B cell (primary cell): Measurements from ENCODE around the gene PIP5KL1. TPM values are rescaled to one million over a fixed set of nuclear protein-coding genes. Genes with fewer than 3 reads are reported as not detected.

Experiments
- ATAC-seq: fragments of 200-7000 bp; cut with Tn5 transposase; one replicate; pipeline ENCODE4 v1.10.0; 2021; ENCODE audit warnings: low read depth, mild to moderate bottlenecking, moderate number of reproducible peaks, moderate library complexity
- CTCF ChIA-PET: fragments of 350-600 bp; sonication (Branson Sonifier 250); formaldehyde crosslinking; loops from one replicate; lab custom pipeline; 2021; ENCODE audit warnings: antibody characterized with exemption, inconsistent platforms; lab: Charles Lee
- POLR2A ChIA-PET: fragments of 350-600 bp; sonication (Branson Sonifier 250); formaldehyde crosslinking; loops from one replicate; lab custom pipeline; 2021; ENCODE audit warnings: antibody characterized with exemption; lab: Charles Lee
- DNase-seq: peaks from one replicate; pipeline ENCODE4 v3.0.0; 2013
- H2AFZ ChIP-seq: 2 replicates; pipeline ENCODE4 v1.6.1; 2012; ENCODE audit warnings: mild to moderate bottlenecking, low read depth, low read length; ENCODE audit not compliant: insufficient read depth, poor library complexity, severe bottlenecking
- H3K27ac ChIP-seq, 2 donors: 1 replicate in 1 of 2; 2 replicates in 1 of 2; pipeline ENCODE4 v1.5.1; 2012 to 2013; ENCODE audit warnings: low read length in 2 of 2, mild to moderate bottlenecking in 2 of 2, moderate library complexity in 1 of 2
- H3K27me3 ChIP-seq, 4 experiments: fragments of 200-600 bp in 1 of 4; sonication (generic) in 1 of 4; replicated peaks in 1 of 4; 1 replicate in 2 of 4; 2 replicates in 2 of 4; pipeline versions ENCODE4 v1.6.1 to v1.7.0; 2013 to 2016; ENCODE audit warnings: low read length in 3 of 4, mild to moderate bottlenecking in 2 of 4, mixed read lengths in 1 of 4, moderate library complexity in 1 of 4; ENCODE audit not compliant: insufficient read depth in 4 of 4, control insufficient read depth in 3 of 4; ENCODE audit errors: control extremely low read depth in 1 of 4
- H3K36me3 ChIP-seq, 2 experiments: replicated peaks in 1 of 2; 1 replicate in 1 of 2; 2 replicates in 1 of 2; pipeline versions ENCODE4 v1.6.1 to v1.7.1; 2013; ENCODE audit warnings: low read length in 1 of 2; ENCODE audit not compliant: insufficient read depth in 2 of 2, control insufficient read depth in 1 of 2; ENCODE audit errors: control extremely low read depth in 1 of 2, extremely low read depth in 1 of 2
- H3K4me1 ChIP-seq, 2 donors: fragments of 200-600 bp in 1 of 2; sonication (generic) in 1 of 2; 1 replicate in 1 of 2; 2 replicates in 1 of 2; pipeline versions ENCODE4 v1.5.1 to v1.6.1; 2013 to 2017; ENCODE audit warnings: low read length in 2 of 2; ENCODE audit not compliant: control insufficient read depth in 2 of 2, insufficient read depth in 2 of 2
- H3K4me2 ChIP-seq: replicated peaks from 2 replicates; pipeline ENCODE3; 2012; ENCODE audit warnings: mild to moderate bottlenecking, low read depth, low read length; ENCODE audit not compliant: poor library complexity, severe bottlenecking
- H3K4me3 ChIP-seq, 5 experiments: fragments of 200-600 bp in 1 of 5; sonication (generic) in 1 of 5; 1 replicate in 3 of 5; 2 replicates in 2 of 5; pipeline versions ENCODE4 v1.5.1 to v1.7.0; 2011 to 2016; ENCODE audit warnings: low read length in 4 of 5, mild to moderate bottlenecking in 4 of 5, low read depth in 2 of 5, control low read depth in 1 of 5, moderate library complexity in 1 of 5; ENCODE audit not compliant: insufficient read depth in 1 of 5; ENCODE audit errors: control extremely low read depth in 1 of 5, extremely low read depth in 1 of 5
- H3K79me2 ChIP-seq: fragments of 200-600 bp; sonication (generic); one replicate; pipeline ENCODE4 v1.6.0; 2016; ENCODE audit warnings: low read length; ENCODE audit not compliant: control insufficient read depth, insufficient read depth
- H3K9ac ChIP-seq: fragments of 200-600 bp; sonication (generic); 2 replicates; pipeline ENCODE4 v1.6.1; 2017; ENCODE audit warnings: mild to moderate bottlenecking, low read length, moderate library complexity
- H3K9me3 ChIP-seq, 3 donors: one replicate each; pipeline versions ENCODE4 v1.6.1 to v1.7.1; 2013; ENCODE audit warnings: low read length in 2 of 3; ENCODE audit not compliant: control insufficient read depth in 2 of 3, insufficient read depth in 1 of 3; ENCODE audit errors: control extremely low read depth in 1 of 3
- H4K20me1 ChIP-seq: 2 replicates; pipeline ENCODE4 v1.6.0; 2012; ENCODE audit warnings: mild to moderate bottlenecking, low read length; ENCODE audit not compliant: insufficient read depth, control insufficient read depth, poor library complexity, severe bottlenecking
- H3K27ac Mint-ChIP-seq: one replicate; pipeline ENCODE4 v1.8.0; 2021; ENCODE audit warnings: mixed read lengths
- H3K27me3 Mint-ChIP-seq: one replicate; pipeline ENCODE4 v1.8.0; 2021; ENCODE audit warnings: mixed read lengths
- H3K4me1 Mint-ChIP-seq: one replicate; pipeline ENCODE4 v1.8.0; 2021; ENCODE audit warnings: mixed read lengths
- H3K4me3 Mint-ChIP-seq: one replicate; pipeline ENCODE4 v1.8.0; 2021; ENCODE audit warnings: mixed read lengths
- H3K9me3 Mint-ChIP-seq: one replicate; pipeline ENCODE4 v1.8.0; 2022; ENCODE audit warnings: mixed read lengths; ENCODE audit not compliant: insufficient read depth
- EZH2 ChIP-seq: IDR thresholded peaks from 2 replicates; pipeline ENCODE4 v1.6.1; 2012; ENCODE audit warnings: borderline replicate concordance, low read depth, mild to moderate bottlenecking, moderate library complexity, low read length; ENCODE audit not compliant: insufficient read depth, poor library complexity, severe bottlenecking
- WGBS: methylation state at CpG from one replicate; pipeline ENCODE4 v1.1.5; 2013; ENCODE audit warnings: missing lambda C conversion rate; ENCODE audit not compliant: insufficient coverage; 5-methylcytosine and 5-hydroxymethylcytosine counted together
- intact Hi-C: fragments of 100-400 bp; cut with micrococcal nuclease; formaldehyde crosslinking; loops from one replicate; pipeline ENCODE4 v1.10.0; 2022
- polyA plus RNA-seq: library from polyadenylated mRNA; depleted of rRNA; stranded (reverse); fragments of >200 nt; gene quantifications from 2 replicates; pipeline ENCODE4 v1.2.3, GENCODE V29; 2012
- total RNA-seq, 2 donors: library from RNA; stranded (reverse); fragments of 120-200 nt in 1 of 2; gene quantifications; 1 replicate in 1 of 2; 2 replicates in 1 of 2; pipeline versions ENCODE4 v1.2.3 to v1.2.4, GENCODE V29; 2013 to 2022
- TF ChIP-seq, protein P1 (sequence below): fragments of 200-600 bp; IDR thresholded peaks from one replicate; pipeline ENCODE4 v1.8.0; 2022; ENCODE audit warnings: antibody characterized with exemption, mild to moderate bottlenecking

The PIP5KL1 gene
- total and polyA plus RNA-seq, 2 donors (not counting 1 experiment from before 2014, with no cell fraction given), result 0.75 to 1.4 TPM

DNA sequence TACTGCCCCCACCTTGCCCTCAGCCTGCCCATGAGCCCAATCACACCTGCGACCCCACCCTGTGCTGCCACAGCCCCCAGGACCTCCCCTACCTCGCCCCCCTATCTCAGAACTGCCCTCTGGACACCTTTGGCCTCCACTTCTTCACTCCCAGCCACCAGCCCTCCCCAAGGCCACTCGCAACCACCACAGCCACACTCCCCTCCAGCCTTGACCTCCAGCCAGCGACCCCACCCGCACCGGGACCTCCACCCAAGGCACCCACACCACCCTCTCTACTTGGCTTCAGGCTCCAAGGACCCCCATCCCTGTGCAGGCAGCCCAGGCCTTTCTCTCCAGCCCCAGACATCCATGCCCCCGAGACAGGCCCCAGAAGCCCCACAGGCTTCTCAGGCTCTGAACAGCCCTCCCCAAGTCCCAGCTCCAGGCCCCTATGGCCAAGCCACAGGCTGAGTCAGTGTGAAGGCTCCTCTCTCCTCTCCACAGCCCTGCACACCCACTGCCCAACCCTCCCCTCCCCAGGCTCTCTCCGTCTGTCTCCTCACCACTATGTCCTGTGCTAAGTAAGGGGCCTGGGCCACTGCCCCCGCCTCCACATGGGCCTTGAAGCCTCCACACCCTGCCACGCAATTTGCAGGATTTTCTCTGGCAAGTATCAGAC is 55.1 kb downstream of the PIP5KL1 start:
- 95% methylated on average over 10 of the region's 10 CpGs for WGBS
- peaks cover 22% of the 10 kb centered on the region for H3K4me1 Mint-ChIP-seq
- Histone ChIP-seq H3K9me3 (no peaks in the 10 kb centered on the region), H3K4me2 (no peak overlapping the region), H3K4me3 (no peak overlapping the region), H3K79me2 (peaks cover 4% of the 10 kb centered on the region), H3K27me3 (peaks cover 0 to 12% (median 3%) of the 10 kb centered on the region in 4 experiments), H3K27ac (no peak overlapping the region), H3K4me1 (peaks cover 21 to 30% of the 10 kb centered on the region in 2 donors), H4K20me1 (no peaks in the 10 kb centered on the region), H3K36me3 (no peaks in the 10 kb centered on the region), H3K9ac (no peak overlapping the region), H2AFZ (no peak overlapping the region)
- POLR2A ChIA-PET, result interaction anchor here (0.6 kb wide), 1 partner anchor 74 kb away, joined by 5 read pairs; no protein-coding TSS in a partner anchor
- H3K9me3 Mint-ChIP-seq, result no peaks in the 10 kb centered on the region
- CTCF ChIA-PET, result no interaction called here
- DNase-seq, result no peak
- TF ChIP-seq, protein P1, sequence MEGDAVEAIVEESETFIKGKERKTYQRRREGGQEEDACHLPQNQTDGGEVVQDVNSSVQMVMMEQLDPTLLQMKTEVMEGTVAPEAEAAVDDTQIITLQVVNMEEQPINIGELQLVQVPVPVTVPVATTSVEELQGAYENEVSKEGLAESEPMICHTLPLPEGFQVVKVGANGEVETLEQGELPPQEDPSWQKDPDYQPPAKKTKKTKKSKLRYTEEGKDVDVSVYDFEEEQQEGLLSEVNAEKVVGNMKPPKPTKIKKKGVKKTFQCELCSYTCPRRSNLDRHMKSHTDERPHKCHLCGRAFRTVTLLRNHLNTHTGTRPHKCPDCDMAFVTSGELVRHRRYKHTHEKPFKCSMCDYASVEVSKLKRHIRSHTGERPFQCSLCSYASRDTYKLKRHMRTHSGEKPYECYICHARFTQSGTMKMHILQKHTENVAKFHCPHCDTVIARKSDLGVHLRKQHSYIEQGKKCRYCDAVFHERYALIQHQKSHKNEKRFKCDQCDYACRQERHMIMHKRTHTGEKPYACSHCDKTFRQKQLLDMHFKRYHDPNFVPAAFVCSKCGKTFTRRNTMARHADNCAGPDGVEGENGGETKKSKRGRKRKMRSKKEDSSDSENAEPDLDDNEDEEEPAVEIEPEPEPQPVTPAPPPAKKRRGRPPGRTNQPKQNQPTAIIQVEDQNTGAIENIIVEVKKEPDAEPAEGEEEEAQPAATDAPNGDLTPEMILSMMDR, result no peak
- TF ChIP-seq EZH2, result no peak
- no peak overlapping the region for H3K4me3 Mint-ChIP-seq
- intact Hi-C loops, result no loop called here
- no peaks in the 10 kb centered on the region for H3K27me3 Mint-ChIP-seq
- H3K27ac Mint-ChIP-seq, result no peak overlapping the region
- no peak for ATAC-seq
